RWPE1 (cell line): Measurements from ENCODE around the gene NR2F1.

ENCODE experiments used
- CTCF ChIA-PET: fragments of 350-600 bp; sonication (Branson Sonifier 250); formaldehyde crosslinking; extraction: SDS; loops from one replicate; lab custom pipeline; 2021; lab: Yijun Ruan, JAX
- POLR2A ChIA-PET: fragments of 400-600 bp; formaldehyde crosslinking; extraction: SDS; loops from one replicate; lab custom pipeline; 2020; ENCODE audit warnings: antibody characterized with exemption; ENCODE audit not compliant: low non-redundant PET; lab: Yijun Ruan, JAX
- DNase-seq: peaks from one replicate; pipeline ENCODE4 v3.0.0; 2012; ENCODE audit warnings: low spot score
- H3K27ac ChIP-seq: fragments of 450-650 bp; 2 replicates; pipeline ENCODE4 v1.5.1; 2017
- CTCF ChIP-seq: fragments of 450-650 bp; conservative IDR thresholded peaks from 2 replicates; pipeline ENCODE4 v1.5.1; 2017; ENCODE audit warnings: low read depth, mild to moderate bottlenecking

NR2F1 gene

GRCh38 chr5:93573354-93574351 lies 9.4 kb upstream of the NR2F1 start:
- DNase-seq, result no peak
- ChIA-PET POLR2A (no interaction called here), CTCF (interaction anchor here (0.6 kb wide), 1 partner anchor 1065 kb away, joined by 3 read pairs; no protein-coding TSS in a partner anchor)
- no peak for TF ChIP-seq CTCF
- no peak overlapping the region for H3K27ac ChIP-seq

DNA sequence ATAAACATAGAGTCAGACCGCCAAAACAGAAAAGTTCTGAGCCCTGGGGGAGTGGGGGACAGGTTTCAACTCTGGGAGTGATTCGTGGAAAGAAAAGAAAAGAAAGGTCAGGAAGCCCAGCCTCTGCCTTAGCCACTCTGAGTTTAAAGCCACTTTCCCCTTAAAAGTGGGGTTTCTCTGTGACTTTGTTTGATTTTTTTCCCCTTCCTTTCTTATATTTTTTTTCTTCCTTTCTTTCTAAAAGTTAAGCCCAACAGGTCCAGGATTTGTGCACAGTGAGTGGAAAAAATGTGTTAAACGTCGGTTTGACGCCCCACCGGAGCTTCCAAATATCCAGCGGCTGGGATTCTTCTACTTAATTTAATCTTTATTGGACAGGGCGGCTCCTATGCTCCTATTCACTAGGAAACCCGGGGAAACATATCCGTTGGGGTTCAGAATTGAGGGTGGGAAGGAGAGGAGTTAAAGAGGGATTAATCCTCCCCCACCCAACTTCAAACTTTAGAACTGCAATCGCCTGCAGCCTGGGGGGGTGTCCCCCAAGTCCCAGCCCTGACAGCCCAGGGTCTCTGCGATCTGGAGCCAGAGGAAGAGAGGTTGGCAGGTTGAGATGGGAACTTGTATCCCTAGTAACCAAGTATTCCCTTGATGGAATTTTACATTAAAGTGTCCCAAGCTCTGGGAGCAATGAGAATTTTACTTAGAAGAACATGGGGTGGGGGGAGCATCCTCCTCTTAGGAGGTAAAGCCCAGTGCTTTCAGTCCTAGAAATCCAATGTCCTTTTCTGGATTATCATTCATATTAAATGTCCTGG lies 8.3 kb upstream of the NR2F1 start:
- CTCF ChIA-PET, result interaction anchor here (0.6 kb wide), 1 partner anchor 1064 kb away, joined by 3 read pairs; no protein-coding TSS in a partner anchor
- POLR2A ChIA-PET, result no interaction called here
- H3K27ac ChIP-seq, result no peak overlapping the region
- no peak for DNase-seq
- TF ChIP-seq CTCF, result no peak

GRCh38 chr5:93575461-93576414 lies 7.3 kb upstream of the NR2F1 start:
- H3K27ac ChIP-seq, result no peak overlapping the region
- ChIA-PET CTCF (interaction anchor here (0.7 kb wide), 1 partner anchor 19 kb away, joined by 3 read pairs; no protein-coding TSS in a partner anchor), POLR2A (no interaction called here)
- DNase-seq, result no peak
- TF ChIP-seq CTCF, result no peak

GRCh38 chr5:93576994-93577853 lies 5.8 kb upstream of the NR2F1 start:
- DNase-seq, result no peak
- CTCF ChIA-PET, result interaction anchor here (0.8 kb wide), 1 partner anchor 224 kb away, joined by 3 read pairs; no protein-coding TSS in a partner anchor
- no peak for TF ChIP-seq CTCF
- POLR2A ChIA-PET, result no interaction called here
- H3K27ac ChIP-seq, result no peak overlapping the region
